ENCODE data around the gene EDA.
"Not testable (repeated sequence)": the region's sequence is repeated elsewhere in the genome, so short reads cannot be mapped to it uniquely, and the experiment has no call there.

The EDA gene

DNA sequence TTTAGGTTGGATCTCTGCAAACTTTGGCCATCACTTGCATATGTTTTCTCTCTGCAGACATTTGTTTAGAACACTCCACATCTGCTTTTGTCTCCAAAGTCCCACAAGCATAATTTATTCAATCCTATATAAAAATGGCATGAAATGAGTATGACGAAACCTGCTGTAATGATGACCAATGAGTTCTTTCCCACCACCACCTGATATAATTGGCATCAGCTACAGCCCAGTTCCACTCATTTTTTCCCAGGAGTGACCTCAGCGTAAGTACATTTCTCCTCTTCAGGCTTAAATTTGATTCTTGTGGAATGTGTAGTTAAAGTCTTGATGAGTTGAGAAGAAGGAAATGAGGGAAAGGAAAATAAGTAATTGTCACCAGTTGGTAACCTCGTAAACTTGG, 228.7 kb downstream of the EDA start:
- DNase-seq (ENCODE audit: low read depth), result no peak
- TF ChIP-seq, protein P1, sequence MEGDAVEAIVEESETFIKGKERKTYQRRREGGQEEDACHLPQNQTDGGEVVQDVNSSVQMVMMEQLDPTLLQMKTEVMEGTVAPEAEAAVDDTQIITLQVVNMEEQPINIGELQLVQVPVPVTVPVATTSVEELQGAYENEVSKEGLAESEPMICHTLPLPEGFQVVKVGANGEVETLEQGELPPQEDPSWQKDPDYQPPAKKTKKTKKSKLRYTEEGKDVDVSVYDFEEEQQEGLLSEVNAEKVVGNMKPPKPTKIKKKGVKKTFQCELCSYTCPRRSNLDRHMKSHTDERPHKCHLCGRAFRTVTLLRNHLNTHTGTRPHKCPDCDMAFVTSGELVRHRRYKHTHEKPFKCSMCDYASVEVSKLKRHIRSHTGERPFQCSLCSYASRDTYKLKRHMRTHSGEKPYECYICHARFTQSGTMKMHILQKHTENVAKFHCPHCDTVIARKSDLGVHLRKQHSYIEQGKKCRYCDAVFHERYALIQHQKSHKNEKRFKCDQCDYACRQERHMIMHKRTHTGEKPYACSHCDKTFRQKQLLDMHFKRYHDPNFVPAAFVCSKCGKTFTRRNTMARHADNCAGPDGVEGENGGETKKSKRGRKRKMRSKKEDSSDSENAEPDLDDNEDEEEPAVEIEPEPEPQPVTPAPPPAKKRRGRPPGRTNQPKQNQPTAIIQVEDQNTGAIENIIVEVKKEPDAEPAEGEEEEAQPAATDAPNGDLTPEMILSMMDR (conservative IDR thresholded peaks at IDR 0.05; ENCODE audit: low read depth, low read length), result no peak
- no peak overlapping the region for H3K4me3 ChIP-seq (ENCODE audit: low read length)

DNA sequence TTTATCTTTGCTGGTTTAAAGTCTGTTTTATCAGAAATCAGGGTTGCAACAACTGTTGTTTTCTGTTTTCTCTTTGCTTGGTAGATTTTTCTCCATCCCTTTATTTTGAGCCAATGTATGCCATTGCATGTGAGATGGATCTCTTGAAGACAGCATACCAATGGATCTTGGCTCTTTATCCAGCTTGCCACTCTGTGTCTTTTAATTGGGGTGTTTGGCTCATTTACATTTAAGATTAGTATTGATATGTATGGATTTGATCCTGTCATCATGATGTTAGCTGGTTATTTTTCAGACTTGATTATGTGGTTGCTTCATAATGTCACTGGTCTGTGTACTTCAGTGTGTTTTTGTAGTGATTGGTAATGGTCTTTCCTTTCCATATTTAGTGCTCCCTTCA, 244.1 kb downstream of the EDA start:
- DNase-seq (ENCODE audit: low read depth); H3K4me3 ChIP-seq (ENCODE audit: low read length): not testable (repeated sequence)

DNA sequence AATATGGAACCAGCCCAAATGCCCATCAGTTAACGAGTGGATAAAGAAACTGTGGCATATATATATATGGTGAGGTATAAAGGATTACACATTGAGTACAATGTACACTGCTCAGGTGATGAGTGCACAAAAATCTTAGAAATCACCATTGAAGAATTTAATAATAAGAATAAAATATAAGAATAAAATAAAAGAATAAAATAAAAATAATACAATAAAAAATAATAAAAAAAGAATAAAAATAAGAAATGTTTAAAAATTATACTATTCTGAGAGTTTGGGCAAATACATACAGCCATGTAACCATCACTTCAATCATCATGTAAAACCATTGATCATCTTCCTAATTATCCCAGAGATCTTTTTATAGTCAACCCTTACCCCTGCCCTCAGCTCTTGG, 260.3 kb downstream of the EDA start:
- H3K4me3 ChIP-seq (ENCODE audit: low read length), result no peak overlapping the region
- TF ChIP-seq, protein P1 (conservative IDR thresholded peaks at IDR 0.05; ENCODE audit: low read depth, low read length), result no peak
- DNase-seq (ENCODE audit: low read depth), result no peak

DNA sequence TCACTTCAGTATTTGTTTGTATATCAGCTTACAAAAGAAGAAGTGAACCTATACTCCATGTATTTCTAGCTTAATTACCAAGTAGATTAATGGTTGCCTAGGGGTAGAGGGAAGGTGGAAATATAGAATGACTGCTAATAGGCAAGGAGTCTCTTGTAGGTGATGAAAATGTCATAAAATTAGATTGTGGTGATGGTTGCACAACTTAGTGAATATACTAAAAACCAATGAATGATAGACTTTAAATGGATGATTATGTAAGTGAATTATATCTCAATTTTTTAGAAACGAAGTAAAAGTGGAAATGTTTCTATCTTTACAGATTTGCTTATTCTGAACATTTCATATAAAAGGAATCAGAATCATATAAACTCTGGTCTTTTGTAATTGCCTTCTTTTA, 268.3 kb downstream of the EDA start:
- no peak overlapping the region for H3K4me3 ChIP-seq (ENCODE audit: low read length)
- TF ChIP-seq, protein P1 (conservative IDR thresholded peaks at IDR 0.05; ENCODE audit: low read depth, low read length), result no peak
- DNase-seq (ENCODE audit: low read depth), result no peak

GRCh38 chrX:69896046-69896445, 280.1 kb downstream of the EDA start:
- TF ChIP-seq, protein P1 (conservative IDR thresholded peaks at IDR 0.05; ENCODE audit: low read depth, low read length), result no peak
- no peak overlapping the region for H3K4me3 ChIP-seq (ENCODE audit: low read length)
- DNase-seq (ENCODE audit: low read depth), result no peak

DNA sequence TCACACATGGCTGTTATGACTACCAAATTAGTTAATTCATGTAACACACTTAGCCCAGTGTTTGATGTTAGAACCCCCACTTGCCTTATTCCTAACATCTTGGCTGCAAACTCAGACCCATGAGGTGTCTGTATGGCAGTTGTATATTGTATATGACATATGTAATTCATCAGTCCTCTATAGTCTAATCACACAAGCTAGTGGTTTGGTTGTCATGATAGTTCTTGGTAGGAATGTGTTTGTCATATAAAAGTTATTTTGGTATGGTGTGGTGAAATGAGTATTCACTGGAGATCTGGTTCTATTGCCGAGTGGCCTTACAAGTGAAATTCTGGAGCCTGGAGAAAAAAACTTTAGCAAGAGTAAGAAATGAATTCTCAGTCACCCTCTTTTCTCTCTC, 284.6 kb downstream of the EDA start:
- H3K4me3 ChIP-seq (ENCODE audit: low read length), result no peak overlapping the region
- TF ChIP-seq, protein P1 (conservative IDR thresholded peaks at IDR 0.05; ENCODE audit: low read depth, low read length), result no peak
- DNase-seq (ENCODE audit: low read depth), result no peak

DNA sequence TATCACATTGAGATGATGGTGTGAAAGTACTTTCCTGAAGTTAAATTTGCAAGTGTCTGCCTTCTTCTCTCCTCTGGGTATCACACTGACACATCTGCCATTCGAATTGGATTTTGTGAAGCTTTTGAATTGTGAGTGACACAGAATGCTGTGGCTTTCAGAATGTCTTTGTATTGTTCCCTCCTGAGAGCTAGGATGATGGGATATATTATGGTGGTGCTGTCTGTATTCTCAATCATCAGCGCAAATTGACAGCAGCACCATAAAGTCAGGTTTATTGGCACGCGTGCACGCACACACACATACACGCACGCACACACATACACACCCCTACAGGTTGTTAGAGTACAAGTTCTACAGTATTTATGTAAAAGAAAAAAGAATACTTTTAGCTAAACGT, 290.5 kb downstream of the EDA start:
- no peak overlapping the region for H3K4me3 ChIP-seq (ENCODE audit: low read length)
- DNase-seq (ENCODE audit: low read depth), result no peak
- TF ChIP-seq, protein P1 (conservative IDR thresholded peaks at IDR 0.05; ENCODE audit: low read depth, low read length), result no peak

DNA sequence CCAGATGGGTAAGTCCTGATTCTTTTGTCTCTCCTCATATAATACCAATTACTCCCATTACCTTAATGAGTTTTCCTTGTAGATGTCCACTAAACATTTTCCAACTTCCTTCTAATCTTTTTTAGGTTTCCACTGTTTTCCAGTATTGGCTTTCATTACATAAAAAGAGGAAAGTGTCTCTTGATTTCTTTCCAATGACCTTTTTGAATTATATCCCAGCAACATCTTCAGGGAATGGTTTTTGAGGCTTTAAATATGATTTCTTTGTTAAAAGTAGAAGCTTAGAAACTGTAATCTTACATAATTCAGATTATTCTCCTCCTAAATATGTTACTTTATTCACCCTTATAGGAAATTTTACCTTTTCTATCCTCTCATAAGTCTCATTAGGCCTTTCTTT, 298.9 kb downstream of the EDA start:
- TF ChIP-seq, protein P1 (conservative IDR thresholded peaks at IDR 0.05; ENCODE audit: low read depth, low read length), result no peak
- no peak for DNase-seq (ENCODE audit: low read depth)
- no peak overlapping the region for H3K4me3 ChIP-seq (ENCODE audit: low read length)

Data from retinal pigment epithelial cell (primary cell).